ENCODE measurements around the gene HES4. TPM values are rescaled to one million over a fixed set of nuclear protein-coding genes. Genes with fewer than 3 reads are reported as not detected.

Gene HES4
- total RNA-seq, 1 experiment from 2014 or later = 145 TPM

DNA sequence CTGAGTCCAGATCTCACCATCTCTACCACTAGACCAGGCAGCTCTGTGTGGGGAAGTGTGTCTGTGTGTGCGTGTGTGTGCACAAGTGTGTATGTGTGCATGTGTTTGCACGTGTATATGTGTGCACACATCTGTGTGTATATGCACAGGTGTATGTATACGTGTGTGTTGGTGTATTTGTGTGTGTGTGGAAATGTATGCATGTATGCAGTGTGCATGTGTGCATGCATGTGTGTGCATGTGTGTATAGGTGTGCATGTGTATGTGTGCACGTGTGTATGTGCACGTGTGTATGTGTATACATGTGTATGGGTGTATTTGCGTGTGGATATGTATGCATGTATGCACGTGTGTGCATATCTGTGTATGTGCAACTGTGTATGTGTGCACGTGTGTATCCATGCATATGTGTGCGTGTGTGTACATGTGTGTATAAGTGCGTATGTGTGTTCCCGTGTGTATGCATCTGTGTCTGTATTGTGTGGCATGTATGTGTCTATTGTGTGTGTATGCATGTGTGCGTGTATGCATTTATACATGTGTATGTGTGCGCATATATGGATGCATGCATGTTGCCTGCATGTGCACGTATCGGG, 30.5 kb downstream of the HES4 start:
- Histone ChIP-seq H3K36me3 (ENCODE audit: control insufficient read depth in 1 of 2, insufficient read depth in 2 of 2, low read length in 2 of 2) (peaks cover 0 to 3% of the 10 kb centered on the region in 2 experiments; a peak in 1 of 4 replicates), H3K4me2 (ENCODE audit: low read length) (no peak overlapping the region), H2AFZ (ENCODE audit: low read depth, low read length, poor library complexity, severe bottlenecking) (no peak overlapping the region), H3K27ac (ENCODE audit: low read depth, low read length) (no peak overlapping the region), H3K79me2 (ENCODE audit: insufficient read depth, low read length) (no peaks in the 10 kb centered on the region; the same call in 1 of the 2 replicates), H3K4me1 (ENCODE audit: control insufficient read depth in 1 of 2, insufficient read depth in 2 of 2, low read length in 2 of 2) (peaks cover 16 to 33% of the 10 kb centered on the region in 2 experiments), H3K9me2 (ENCODE audit: insufficient read depth) (no peaks in the 10 kb centered on the region), H3K4me3 (replicated peaks in 1 of 2; ENCODE audit: low read depth in 1 of 2, low read length in 2 of 2) (no peak overlapping the region), H3K9ac (ENCODE audit: low read length) (no peak overlapping the region), H4K20me1 (ENCODE audit: insufficient read depth) (no peaks in the 10 kb centered on the region), H3K9me3 (ENCODE audit: control insufficient read depth in 1 of 2, insufficient read depth in 1 of 2, low read depth in 1 of 2, low read length in 2 of 2) (no peaks in the 10 kb centered on the region; a peak in 1 of 4 replicates), H3K27me3 (ENCODE audit: insufficient read depth, low read length) (no peaks in the 10 kb centered on the region)
- CTCF ChIA-PET = no interaction called here
- BruUV-seq (replicated peaks) = no TSS peak
- POLR2A ChIA-PET = no interaction called here
- RAD21 ChIA-PET (ENCODE audit: low non-redundant PET in 1 of 2, low total read pairs in 2 of 2, uncharacterized antibody in 2 of 2, unreplicated experiment in 2 of 2) = no interaction called here
- no peak for ATAC-seq
- DNase-seq (ENCODE audit: low read depth, low spot score) = no peak
- TF ChIP-seq, protein P1, sequence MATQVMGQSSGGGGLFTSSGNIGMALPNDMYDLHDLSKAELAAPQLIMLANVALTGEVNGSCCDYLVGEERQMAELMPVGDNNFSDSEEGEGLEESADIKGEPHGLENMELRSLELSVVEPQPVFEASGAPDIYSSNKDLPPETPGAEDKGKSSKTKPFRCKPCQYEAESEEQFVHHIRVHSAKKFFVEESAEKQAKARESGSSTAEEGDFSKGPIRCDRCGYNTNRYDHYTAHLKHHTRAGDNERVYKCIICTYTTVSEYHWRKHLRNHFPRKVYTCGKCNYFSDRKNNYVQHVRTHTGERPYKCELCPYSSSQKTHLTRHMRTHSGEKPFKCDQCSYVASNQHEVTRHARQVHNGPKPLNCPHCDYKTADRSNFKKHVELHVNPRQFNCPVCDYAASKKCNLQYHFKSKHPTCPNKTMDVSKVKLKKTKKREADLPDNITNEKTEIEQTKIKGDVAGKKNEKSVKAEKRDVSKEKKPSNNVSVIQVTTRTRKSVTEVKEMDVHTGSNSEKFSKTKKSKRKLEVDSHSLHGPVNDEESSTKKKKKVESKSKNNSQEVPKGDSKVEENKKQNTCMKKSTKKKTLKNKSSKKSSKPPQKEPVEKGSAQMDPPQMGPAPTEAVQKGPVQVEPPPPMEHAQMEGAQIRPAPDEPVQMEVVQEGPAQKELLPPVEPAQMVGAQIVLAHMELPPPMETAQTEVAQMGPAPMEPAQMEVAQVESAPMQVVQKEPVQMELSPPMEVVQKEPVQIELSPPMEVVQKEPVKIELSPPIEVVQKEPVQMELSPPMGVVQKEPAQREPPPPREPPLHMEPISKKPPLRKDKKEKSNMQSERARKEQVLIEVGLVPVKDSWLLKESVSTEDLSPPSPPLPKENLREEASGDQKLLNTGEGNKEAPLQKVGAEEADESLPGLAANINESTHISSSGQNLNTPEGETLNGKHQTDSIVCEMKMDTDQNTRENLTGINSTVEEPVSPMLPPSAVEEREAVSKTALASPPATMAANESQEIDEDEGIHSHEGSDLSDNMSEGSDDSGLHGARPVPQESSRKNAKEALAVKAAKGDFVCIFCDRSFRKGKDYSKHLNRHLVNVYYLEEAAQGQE (IDR thresholded peaks at IDR 0.05; ENCODE audit: low read depth) = no peak
- intact Hi-C loops (cut with micrococcal nuclease) = no loop called here

Data from HCT116 (cell line).